ENCODE results near the gene VAPB. TPM values are rescaled to one million over a fixed set of nuclear protein-coding genes. Genes with fewer than 3 reads are reported as not detected.

The VAPB gene
- total and polyA plus RNA-seq, 4 donors = 20.9 to 50.6 (median 35.3) TPM

DNA sequence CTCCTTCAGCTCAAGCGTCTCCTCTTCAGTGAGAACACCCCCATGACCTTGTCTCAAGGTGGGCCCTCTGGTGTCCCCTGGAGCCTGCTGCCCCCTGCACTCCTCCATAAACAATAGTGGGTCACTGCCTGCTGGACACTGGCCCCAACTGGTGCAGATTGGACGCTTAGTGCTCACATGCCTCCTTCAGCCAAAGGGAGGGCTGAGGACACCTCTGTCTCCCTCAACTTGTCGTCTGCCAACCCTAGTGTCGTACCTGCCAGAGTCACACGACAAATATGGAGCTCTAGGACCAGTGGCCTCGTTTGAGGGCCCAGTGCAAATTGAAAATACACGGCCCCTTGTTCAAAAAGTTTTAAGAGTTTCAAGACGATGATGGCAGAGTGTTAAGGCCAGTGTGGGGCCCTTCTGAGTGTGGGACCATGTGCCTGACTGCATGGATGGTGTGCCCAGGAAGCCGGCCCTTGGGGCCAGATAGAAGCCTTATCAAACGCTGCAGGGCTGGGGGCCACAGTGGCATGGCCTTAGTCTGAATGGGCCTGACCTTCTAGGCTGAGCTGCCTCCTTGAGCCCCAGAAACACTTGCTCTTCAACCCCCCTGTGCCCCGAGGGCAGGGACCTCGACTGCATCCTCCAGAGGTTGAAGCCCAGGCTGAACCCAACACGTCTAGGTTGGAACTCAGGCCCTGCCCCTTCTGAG is 106.0 kb downstream of the VAPB start:
- Histone ChIP-seq H3K36me3 (ENCODE audit: control insufficient read depth in 1 of 2, insufficient read depth in 2 of 2, low read length in 1 of 2) (no peaks in the 10 kb centered on the region), H3K9me3 (ENCODE audit: control insufficient read depth, low read length) (peaks cover 3% of the 10 kb centered on the region), H3K27ac (ENCODE audit: low read depth in 1 of 2, low read length in 2 of 2) (no peak overlapping the region), H3K4me3 (ENCODE audit: low read length in 2 of 2) (no peak overlapping the region), H3K27me3 (ENCODE audit: control insufficient read depth in 1 of 2, insufficient read depth in 2 of 2, low read length in 1 of 2) (no peaks in the 10 kb centered on the region), H3K4me1 (ENCODE audit: control insufficient read depth in 1 of 2, insufficient read depth in 2 of 2, low read length in 2 of 2) (no peaks in the 10 kb centered on the region)
- 94 to 95% methylated on average over 13 of the region's 13 CpGs for WGBS, 2 donors
- DNase-seq = no peak
- intact Hi-C loops (cut with DNase I) = no loop called here
- no peak for ATAC-seq (ENCODE audit: low FRiP score)

DNA sequence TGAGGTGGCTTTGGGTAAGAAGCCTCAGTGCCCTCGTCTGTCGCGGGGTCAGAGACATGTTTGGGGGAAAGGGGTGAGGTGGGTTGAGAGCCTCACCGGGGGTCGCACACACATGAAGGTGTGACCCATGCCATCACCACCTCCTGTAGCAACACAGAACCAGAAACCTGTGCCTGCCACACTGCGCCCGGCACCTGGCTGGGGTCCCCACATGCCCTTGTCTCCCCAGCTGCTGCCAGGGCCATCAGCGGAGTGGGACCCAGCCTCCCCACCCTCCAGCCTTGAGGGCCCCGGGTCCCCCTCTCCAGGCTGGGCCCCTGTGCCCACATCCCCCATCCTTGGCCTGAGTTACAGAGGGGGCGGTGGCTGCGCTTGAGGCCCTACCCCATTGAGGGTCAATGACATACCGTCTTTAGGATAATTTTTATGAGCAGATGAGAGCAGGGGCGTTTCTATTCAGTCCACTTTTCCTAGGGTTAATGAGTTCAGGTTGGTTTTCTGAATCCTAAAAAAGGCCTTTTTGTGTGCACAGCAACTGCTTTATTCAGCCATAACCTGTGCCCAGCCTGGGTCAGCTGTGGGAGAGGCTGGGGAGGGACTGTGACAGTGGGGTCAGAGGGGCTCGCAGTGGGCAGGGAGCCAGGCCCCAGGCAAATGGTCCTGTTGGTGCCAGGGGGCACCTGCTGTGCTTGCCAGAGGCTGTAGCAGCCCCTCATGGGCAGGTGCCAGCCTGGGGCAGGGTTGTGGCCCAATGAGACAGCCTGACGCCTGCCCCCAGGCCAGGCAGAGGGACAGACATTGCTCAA is 106.8 kb downstream of the VAPB start:
- Histone ChIP-seq H3K36me3 (ENCODE audit: control insufficient read depth in 1 of 2, insufficient read depth in 2 of 2, low read length in 1 of 2) (no peaks in the 10 kb centered on the region), H3K4me3 (ENCODE audit: low read length in 2 of 2) (no peak overlapping the region), H3K9me3 (ENCODE audit: control insufficient read depth, low read length) (peaks cover 2% of the 10 kb centered on the region), H3K27me3 (ENCODE audit: control insufficient read depth in 1 of 2, insufficient read depth in 2 of 2, low read length in 1 of 2) (no peaks in the 10 kb centered on the region), H3K4me1 (ENCODE audit: control insufficient read depth in 1 of 2, insufficient read depth in 2 of 2, low read length in 2 of 2) (no peaks in the 10 kb centered on the region), H3K27ac (ENCODE audit: low read depth in 1 of 2, low read length in 2 of 2) (no peak overlapping the region)
- 96 to 97% methylated on average over 15 of the region's 15 CpGs for WGBS, 2 donors
- no peak for ATAC-seq (ENCODE audit: low FRiP score)
- intact Hi-C loops (cut with DNase I) = no loop called here
- DNase-seq = no peak

DNA sequence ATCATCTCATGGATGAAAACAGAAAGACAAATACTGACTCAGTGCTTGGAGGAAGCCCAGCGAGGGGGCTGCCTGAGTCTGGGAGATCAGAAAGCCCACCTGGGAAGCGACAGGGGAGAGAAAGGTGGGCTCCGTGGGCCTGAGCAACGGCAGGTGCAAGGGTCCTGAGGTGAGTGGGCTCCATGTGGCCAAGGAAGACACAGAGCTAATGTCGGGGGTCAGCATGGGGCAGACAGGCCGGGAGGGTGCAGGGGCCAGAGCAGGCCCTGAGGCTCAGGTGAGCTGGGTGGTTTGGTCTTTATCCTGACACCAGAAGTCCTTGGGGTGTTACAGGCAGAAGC is 107.4 kb downstream of the VAPB start:
- WGBS, 2 donors = 96 to 100% methylated on average over 6 of the region's 6 CpGs
- intact Hi-C loops (cut with DNase I) = no loop called here
- ATAC-seq (ENCODE audit: low FRiP score) (no peak), DNase-seq (no peak)
- H3K36me3 ChIP-seq (ENCODE audit: control insufficient read depth in 1 of 2, insufficient read depth in 2 of 2, low read length in 1 of 2) = no peaks in the 10 kb centered on the region
- no peak overlapping the region for H3K27ac ChIP-seq (ENCODE audit: low read depth in 1 of 2, low read length in 2 of 2)
- H3K4me3 ChIP-seq (ENCODE audit: low read length in 2 of 2) = no peak overlapping the region
- no peaks in the 10 kb centered on the region for H3K4me1 ChIP-seq (ENCODE audit: control insufficient read depth in 1 of 2, insufficient read depth in 2 of 2, low read length in 2 of 2)
- H3K9me3 ChIP-seq (ENCODE audit: control insufficient read depth, low read length) = peaks cover 2% of the 10 kb centered on the region
- no peaks in the 10 kb centered on the region for H3K27me3 ChIP-seq (ENCODE audit: control insufficient read depth in 1 of 2, insufficient read depth in 2 of 2, low read length in 1 of 2)

DNA sequence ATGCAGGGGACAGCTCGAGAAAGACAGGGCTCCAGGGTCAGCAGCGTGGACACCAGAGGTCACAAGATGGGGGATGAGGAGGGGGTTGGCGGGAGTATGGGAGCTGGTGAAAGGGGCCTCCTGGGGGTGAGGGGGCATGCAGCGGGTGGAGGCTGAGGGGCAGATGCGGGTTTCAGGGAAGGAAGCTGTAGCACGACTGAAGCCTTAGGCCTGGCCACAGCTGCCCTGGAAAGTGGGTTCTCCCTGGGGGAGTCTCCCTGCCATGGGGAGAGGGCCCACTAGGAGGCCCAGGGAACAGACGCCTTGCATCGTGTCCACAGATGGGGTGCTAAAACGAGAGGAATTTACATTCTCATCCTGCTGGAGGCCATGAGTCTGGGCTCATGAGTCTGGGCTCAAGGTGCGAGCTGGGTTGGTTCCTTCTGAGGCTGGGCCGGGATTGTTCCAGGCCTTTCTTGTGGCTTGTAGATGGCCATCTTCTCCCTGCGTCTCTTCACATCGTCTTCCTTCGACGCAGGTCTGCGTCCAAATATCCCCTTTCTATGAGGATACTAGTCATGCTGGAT is 108.1 kb downstream of the VAPB start:
- 96 to 98% methylated on average over 16 of the region's 16 CpGs for WGBS, 2 donors
- intact Hi-C loops (cut with DNase I) = no loop called here
- Histone ChIP-seq H3K9me3 (ENCODE audit: control insufficient read depth, low read length) (peaks cover 3% of the 10 kb centered on the region), H3K4me1 (ENCODE audit: control insufficient read depth in 1 of 2, insufficient read depth in 2 of 2, low read length in 2 of 2) (no peaks in the 10 kb centered on the region), H3K4me3 (ENCODE audit: low read length in 2 of 2) (no peak overlapping the region), H3K36me3 (ENCODE audit: control insufficient read depth in 1 of 2, insufficient read depth in 2 of 2, low read length in 1 of 2) (no peaks in the 10 kb centered on the region), H3K27me3 (ENCODE audit: control insufficient read depth in 1 of 2, insufficient read depth in 2 of 2, low read length in 1 of 2) (no peaks in the 10 kb centered on the region), H3K27ac (ENCODE audit: low read depth in 1 of 2, low read length in 2 of 2) (no peak overlapping the region)
- ATAC-seq (ENCODE audit: low FRiP score) (no peak), DNase-seq (no peak)

DNA sequence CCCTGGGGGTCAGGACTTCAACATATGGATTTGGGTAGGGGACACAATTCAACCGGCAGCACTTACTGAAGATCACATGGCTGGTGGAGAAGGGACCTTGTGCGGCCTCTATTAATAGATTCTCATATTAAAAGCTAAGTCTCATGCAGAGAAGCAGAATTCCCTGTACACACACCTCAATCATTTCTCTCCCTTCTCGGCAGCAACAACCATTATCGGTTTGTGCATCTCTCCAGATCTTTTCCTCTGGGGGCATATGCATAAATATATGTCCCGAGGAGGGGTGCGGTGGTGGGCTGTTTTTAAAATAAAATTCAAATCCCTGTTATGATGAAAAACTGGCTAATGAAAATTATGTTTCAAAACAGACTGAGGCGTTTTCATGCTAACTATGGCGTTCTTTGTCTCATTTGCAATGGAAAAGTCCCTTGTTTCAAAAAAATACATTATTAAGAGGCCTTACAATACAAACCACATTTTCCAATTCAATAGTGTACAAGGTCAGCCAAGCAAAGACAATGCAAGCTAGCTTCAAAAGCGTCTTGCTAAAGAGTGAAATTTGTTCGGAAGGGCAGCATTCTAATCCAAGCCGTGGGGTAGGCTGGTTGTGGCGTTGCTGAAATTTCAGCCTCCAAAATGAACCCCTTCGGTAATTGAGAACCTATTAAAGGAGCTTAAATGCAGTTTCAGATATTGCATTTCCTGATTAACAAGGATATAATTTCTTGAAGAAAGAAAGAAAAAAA is 108.9 kb downstream of the VAPB start:
- 95 to 96% methylated on average over 13 of the region's 13 CpGs for whole genome bisulfite sequencing, 2 donors
- no peaks in the 10 kb centered on the region for H3K36me3 ChIP-seq (ENCODE audit: control insufficient read depth in 1 of 2, insufficient read depth in 2 of 2, low read length in 1 of 2)
- DNase-seq = no peak
- no peaks in the 10 kb centered on the region for H3K27me3 ChIP-seq (ENCODE audit: control insufficient read depth in 1 of 2, insufficient read depth in 2 of 2, low read length in 1 of 2)
- no peak overlapping the region for H3K27ac ChIP-seq (ENCODE audit: low read depth in 1 of 2, low read length in 2 of 2)
- H3K9me3 ChIP-seq (ENCODE audit: control insufficient read depth, low read length) = peaks cover 2% of the 10 kb centered on the region
- no peak overlapping the region for H3K4me3 ChIP-seq (ENCODE audit: low read length in 2 of 2)
- intact Hi-C loops (cut with DNase I) = no loop called here
- H3K4me1 ChIP-seq (ENCODE audit: control insufficient read depth in 1 of 2, insufficient read depth in 2 of 2, low read length in 2 of 2) = no peaks in the 10 kb centered on the region
- ATAC-seq (ENCODE audit: low FRiP score) = no peak

DNA sequence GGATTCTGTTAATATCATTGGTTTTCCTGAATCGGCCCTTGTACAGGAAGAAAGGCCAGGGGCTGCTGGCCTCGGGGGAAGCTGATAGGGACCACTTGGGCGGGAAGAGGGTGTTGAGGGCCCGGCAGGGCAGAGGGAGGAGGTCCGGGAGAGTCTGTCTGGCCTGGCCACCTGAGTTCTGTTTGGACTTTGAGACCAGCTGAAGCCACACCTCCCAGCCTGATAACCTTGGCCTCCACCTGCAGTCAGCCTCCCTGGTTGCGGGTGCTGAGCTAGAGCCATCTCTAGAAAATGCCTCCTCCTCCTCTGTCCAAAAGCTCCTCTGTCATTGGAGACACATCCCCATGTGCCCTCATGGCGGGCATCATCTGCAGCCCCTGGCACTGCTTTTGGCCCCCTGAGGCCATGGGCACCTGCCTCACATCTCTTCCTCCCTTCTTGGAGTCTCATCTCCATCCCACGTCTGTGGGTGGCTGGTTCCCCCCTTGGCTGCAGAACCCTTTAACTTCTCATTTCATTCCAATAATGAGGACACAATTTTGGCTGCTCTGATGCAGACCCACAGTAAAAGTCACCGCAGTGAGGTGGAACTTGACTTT is 109.5 kb downstream of the VAPB start:
- no peak for ATAC-seq (ENCODE audit: low FRiP score)
- WGBS, 2 donors = 82 to 92% methylated on average over 8 to 9 of the region's 9 CpGs
- H3K27me3 ChIP-seq (ENCODE audit: control insufficient read depth in 1 of 2, insufficient read depth in 2 of 2, low read length in 1 of 2) = no peaks in the 10 kb centered on the region
- H3K36me3 ChIP-seq (ENCODE audit: control insufficient read depth in 1 of 2, insufficient read depth in 2 of 2, low read length in 1 of 2) = no peaks in the 10 kb centered on the region
- no peak overlapping the region for H3K27ac ChIP-seq (ENCODE audit: low read depth in 1 of 2, low read length in 2 of 2)
- DNase-seq = no peak
- H3K9me3 ChIP-seq (ENCODE audit: control insufficient read depth, low read length) = peaks cover 1% of the 10 kb centered on the region
- H3K4me3 ChIP-seq (ENCODE audit: low read length in 2 of 2) = no peak overlapping the region
- intact Hi-C loops (cut with DNase I) = no loop called here
- no peaks in the 10 kb centered on the region for H3K4me1 ChIP-seq (ENCODE audit: control insufficient read depth in 1 of 2, insufficient read depth in 2 of 2, low read length in 2 of 2)

DNA sequence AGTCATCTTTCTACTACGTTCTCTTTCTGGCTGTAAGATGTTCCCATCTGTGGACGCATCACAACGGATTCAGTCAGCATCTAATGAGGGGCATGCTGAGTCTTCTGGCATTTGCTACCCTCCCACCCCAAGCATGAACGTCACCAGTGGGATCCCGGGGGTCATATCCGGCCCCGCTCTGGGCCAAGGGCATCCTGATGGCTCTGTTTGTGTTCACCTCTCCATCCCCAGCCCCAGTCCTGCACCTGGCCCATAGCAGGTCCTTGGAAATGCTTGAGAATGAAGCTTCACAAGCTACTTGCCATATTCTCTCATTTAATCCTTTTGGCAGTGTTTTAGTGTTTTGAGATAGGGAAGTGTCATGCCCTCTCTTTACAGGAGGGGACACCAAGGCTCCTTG is 111.2 kb downstream of the VAPB start:
- Histone ChIP-seq H3K4me3 (ENCODE audit: low read length in 2 of 2) (no peak overlapping the region), H3K36me3 (ENCODE audit: control insufficient read depth in 1 of 2, insufficient read depth in 2 of 2, low read length in 1 of 2) (no peaks in the 10 kb centered on the region), H3K4me1 (ENCODE audit: control insufficient read depth in 1 of 2, insufficient read depth in 2 of 2, low read length in 2 of 2) (no peaks in the 10 kb centered on the region), H3K27ac (ENCODE audit: low read depth in 1 of 2, low read length in 2 of 2) (no peak overlapping the region), H3K9me3 (ENCODE audit: control insufficient read depth, low read length) (peaks cover 7% of the 10 kb centered on the region), H3K27me3 (ENCODE audit: control insufficient read depth in 1 of 2, insufficient read depth in 2 of 2, low read length in 1 of 2) (no peaks in the 10 kb centered on the region)
- DNase-seq = no peak
- 93 to 94% methylated on average over 7 of the region's 7 CpGs for WGBS, 2 donors
- intact Hi-C loops (cut with DNase I) = no loop called here
- ATAC-seq (ENCODE audit: low FRiP score) = no peak
